Fibroblast of skin of left quadriceps (primary cell): ENCODE results near the gene RAB36.

Experiments used
- DNase-seq, 2 experiments: peaks; one replicate each; pipeline ENCODE4 v3.0.0-alpha.2; 2013; ENCODE audit warnings: low read depth in 2 of 2

RAB36 gene, protein sequence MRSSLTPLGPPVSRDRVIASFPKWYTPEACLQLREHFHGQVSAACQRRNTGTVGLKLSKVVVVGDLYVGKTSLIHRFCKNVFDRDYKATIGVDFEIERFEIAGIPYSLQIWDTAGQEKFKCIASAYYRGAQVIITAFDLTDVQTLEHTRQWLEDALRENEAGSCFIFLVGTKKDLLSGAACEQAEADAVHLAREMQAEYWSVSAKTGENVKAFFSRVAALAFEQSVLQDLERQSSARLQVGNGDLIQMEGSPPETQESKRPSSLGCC

DNA sequence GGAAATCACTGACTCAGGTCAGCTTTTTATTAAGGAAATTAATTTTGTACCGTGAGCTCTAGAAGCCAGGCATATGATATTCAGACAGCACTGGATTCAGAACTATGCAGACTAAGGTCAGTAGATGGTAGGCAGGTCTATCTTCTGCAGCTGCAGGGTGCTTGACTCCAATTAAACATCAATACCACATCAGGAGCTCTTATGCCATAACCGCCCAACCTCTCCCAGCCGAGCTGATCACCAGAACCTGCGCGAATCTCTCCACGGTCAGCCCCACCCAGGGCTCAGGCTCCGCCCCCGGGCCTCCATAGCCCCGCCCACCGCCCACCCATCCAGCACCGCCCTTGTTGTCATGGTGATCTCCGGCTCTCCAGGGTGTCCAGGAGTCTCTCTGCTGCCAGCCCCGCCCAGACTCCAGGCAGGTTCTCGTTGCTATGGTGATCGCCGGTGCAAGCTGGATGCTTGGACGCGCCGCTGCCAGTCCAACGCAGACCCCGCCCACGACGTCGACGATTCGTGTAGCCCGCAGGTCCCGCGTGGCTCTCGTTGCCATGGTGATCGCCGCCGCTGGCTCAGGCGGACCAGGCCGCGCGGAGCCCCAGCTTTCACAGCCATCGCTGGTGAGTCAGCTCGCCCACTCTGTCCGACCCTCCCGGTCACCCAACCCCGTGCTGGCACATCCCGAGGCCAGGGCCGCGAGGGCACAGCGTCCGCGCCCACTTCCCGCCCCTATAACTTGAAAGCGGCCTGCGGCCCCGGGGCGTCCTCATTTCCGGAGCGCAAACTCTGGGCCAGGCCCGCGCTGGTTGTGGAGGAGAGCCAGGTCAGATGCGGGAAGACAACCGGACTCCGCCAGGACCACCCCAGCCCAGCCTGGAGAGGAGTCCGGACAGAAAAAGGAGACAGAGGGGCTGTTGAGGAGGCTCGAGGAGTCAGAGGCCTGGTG is at the start of gene RAB36:
Gene RAB36 (plus strand): TSS at position 546 of the 946 bp plus-strand sequence. CDS start 1,140 bp downstream, outside the sequence.
- peak; percentile 94 to 96 for DNase-seq

GRCh38 chr22:23095733-23096342 is 49.4 kb upstream of the RAB36 start:
- no peak for DNase-seq

- DNase-seq = no peak
These were observed 47.7 kb upstream of the RAB36 start for GRCh38 chr22:23097412-23098229.

GRCh38 chr22:23098230-23098705 is 47.0 kb upstream of the RAB36 start:
- DNase-seq = no peak

GRCh38 chr22:23098718-23099530 is 46.4 kb upstream of the RAB36 start:
- DNase-seq = no peak

- DNase-seq = no peak
These were observed 45.8 kb upstream of the RAB36 start for GRCh38 chr22:23099531-23099804.

DNA sequence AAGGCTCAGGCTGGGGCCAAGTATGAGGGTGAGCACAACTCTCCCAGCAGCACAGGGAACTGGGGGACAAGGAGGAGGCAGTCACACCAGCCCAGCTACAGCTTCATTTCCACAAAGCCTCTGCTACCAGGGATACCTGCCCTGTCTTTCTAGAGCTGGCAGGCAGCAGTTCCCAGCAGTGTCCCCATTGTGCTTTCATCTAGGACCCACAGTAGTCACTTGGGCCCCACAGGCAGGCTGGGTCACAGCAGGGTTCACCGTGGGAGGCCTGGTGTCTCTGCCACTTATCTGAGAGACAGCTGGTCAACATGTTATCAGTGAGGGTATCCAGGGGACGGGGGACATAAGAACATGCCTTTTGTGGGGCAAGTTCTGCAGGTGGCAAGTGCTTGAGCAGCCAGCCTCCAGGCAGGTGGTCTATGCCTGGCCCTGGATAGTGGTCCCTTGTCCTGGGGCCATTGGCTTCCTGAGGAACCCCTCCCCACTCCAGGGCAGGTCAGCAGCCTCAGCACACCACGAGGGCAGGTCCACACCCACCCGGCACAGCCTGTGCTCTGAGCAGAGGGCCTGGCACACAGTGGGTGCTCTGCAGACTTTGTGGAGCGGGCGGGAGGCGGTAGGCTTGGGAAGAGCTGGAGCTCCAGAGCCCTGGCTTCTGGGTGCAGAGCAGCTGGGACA is 45.0 kb upstream of the RAB36 start:
- DNase-seq = no peak

- no peak for DNase-seq
These were observed 43.8 kb upstream of the RAB36 start for GRCh38 chr22:23101524-23101923.

- DNase-seq = no peak
These were observed 43.1 kb upstream of the RAB36 start for GRCh38 chr22:23102002-23102655.

GRCh38 chr22:23102776-23103175 is 42.5 kb upstream of the RAB36 start:
- no peak for DNase-seq

DNA sequence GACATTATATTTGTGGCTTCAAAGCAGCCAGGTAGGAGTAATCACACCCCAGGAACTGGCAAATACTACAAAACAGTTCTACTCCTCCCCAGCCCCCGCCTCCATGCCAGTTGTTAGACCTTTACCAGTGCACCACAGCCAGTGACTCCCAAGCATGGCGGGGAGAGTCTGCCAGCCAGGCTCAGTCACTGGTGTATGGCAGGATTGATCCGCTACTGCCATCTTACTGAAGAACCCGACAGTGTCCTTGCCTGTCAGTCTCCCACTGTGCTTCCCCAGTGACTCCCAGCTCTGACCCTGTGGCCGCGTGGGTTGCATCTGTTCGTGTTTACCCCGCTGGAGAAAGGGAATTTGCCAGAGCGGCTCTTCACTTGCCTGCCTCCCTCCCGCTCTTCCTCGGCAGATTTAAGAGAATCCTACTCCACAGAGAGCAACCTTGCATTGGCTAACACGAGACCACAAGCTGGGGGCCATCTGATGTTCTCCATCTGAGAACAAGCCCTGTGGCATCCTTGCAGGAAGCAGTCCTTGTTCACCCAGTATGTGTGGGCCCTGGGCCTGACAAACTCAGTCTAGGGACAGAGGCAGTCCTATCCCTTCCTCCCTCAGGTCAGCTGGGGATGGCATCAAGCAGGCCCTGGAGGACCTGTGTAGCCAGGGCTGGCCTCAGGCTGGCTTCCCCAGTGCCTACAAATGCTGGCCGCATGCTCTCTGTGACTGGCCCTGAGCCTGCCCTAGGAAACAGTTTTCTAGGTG is 41.9 kb upstream of the RAB36 start:
- DNase-seq = no peak

DNA sequence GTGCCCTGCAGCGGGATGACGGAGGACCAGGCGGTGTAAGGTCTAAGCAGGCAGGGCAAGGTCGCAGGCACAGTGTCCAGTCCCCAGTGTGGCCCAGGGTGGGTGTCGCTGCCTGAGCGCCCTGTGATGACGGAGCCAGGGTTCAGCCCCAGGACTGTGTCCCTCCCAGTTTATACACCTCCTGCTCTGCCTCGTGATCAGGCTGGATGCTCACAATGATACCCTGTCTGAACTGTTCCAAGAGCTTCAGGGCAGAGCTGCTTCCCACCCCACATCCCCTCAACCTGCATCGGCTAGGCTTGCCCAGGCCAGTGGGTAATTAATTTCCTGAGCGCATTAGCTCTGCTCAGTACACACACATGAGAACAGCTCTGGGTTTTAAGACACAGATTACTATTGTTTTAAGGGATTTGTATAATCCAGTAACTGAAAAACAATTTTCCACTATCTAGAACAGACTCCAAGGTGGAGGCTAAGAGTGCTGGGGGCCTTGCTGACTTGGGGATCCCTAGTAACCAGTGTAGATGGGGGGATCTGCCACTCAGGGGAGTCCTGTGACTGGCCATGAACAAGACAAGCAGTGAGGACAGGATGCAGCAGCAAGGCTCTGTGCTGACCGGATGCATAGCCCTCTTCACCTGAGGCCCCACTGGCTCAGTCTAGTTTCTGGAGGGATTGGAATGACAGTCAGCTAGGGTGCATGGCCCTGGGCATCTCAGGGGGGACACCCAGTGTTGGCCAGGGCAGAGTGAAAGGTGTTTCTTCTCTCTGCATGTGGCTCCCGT is 40.9 kb upstream of the RAB36 start:
- no peak for DNase-seq

DNA sequence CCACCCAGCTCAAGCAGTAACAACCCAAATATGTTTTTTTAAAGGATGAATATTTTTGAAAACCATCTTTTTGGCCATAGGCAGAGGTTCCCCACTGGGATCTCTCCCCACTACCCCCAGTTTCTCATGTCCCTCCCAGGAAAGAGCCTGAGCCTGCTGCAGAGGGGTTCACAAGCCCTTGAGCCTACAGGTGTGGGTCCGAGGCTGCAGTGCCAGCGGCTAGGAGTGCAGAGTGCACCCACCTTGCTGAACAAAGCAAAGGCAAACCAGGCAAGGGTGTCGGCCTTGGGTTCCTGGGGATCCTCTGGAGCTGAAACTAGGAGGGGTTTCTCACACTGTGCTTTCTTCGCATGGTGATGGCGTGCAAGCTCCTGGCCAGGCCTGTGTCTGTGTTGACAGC is 40.0 kb upstream of the RAB36 start:
- no peak for DNase-seq

- no peak for DNase-seq
These were observed 39.4 kb upstream of the RAB36 start for GRCh38 chr22:23105919-23106318.

DNA sequence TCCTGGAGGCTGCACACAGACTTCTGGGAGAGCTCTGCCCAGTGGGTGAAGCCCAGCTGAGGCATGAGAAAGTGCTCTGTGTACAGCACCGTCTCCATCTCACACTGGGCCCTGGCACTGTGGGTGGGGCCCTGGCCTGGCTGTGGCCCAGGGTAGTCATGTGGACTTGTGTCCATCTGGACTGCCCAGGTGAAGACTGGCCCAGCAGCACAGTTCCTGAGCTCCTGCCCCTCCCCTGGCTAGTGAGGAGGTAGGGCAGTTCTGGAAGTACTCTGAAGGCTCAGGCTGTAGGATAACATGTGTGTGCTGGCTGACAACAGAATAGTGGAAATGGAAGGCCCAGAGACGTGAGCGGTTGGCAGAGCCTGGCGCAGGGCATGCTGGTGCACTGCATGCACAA is 38.9 kb upstream of the RAB36 start:
- DNase-seq = no peak

- no peak for DNase-seq
These were observed 38.3 kb upstream of the RAB36 start for GRCh38 chr22:23106906-23107367.

DNA sequence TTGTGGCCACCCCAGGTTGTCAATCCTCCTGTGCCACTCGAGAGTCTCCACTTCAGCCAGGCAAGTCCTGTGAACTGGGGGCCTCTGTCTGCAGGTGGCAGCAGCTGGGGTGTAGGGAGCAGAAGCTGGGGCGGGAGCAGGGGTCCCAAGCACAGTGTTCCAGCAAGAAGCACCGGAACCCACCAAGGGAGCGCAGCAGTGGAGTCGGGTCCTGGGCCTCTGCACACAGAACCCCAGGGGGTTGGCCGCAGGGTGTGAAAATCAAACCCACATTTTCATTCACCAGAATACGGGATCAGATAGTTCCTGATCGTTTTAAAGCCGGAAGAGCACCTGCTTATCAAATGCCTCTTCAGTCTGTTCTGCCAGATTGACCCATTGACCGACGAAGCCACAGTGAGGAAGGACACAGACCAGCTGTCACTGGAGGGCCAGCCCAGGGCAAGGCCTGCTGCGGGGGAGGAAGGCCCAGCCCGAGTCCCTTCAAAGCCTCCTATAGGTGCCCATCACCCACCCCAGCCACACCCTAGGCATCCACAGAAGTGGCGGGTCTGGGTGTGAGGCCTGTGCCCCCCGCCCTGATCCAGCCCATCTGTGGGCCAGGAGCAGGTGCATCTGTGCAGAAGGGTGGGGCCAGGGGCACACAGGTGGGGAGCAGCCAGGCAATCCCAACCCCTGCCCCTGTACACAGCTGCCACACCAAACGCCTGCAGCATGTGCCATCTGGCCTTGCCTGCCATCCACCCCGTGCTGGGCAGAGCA is 37.6 kb upstream of the RAB36 start:
- DNase-seq = no peak
